ENCODE data around the gene PIGS. TPM values are rescaled to one million over a fixed set of nuclear protein-coding genes. Genes with fewer than 3 reads are reported as not detected.

The PIGS gene
- total RNA-seq, 1 donor from 2014 or later: 52.9 TPM

DNA sequence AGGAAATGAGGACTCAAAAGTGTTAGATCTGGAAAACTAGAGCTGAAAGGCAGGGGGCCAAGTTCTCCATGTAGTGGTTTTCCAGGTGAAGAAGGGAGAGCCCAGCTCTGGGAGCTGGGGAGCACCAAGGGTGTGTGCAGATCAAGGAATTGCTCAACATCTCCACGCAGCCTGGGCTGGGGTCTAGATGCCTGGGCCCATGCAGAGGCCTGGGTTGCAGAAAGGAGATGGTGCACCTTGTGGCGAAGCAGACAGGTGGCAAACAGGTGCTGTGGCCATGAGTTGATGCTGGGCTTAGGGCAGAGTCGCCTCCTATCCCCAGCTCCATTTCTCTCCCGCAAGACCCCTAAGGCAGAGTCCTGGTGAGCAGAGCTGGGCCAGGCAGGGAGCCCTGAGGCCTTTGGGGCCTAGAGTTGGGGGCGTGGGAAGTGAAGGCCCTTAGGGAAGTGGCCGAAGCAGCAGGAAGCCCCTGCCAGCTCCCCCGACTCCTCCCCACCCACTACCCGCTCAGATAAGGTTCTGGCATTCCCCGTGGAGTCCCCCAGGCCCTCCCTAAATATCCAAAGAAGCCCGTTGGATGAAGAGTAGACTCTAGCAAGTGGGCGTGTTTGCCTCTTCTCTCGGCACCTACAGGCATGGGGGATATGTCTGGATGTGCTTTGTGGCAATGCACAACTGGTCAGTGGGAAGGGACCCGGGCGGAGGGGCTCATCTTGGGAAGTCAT, 64.4 kb downstream of the PIGS start:
- no peak for DNase-seq (ENCODE audit: low spot score)

GRCh38 chr17:28505986-28506665, 65.2 kb downstream of the PIGS start, which contains the start of gene FOXN1:
FOXN1 (plus strand) TSS chr17:28506348; CDS start chr17:28523970, 17,622 bp downstream.
- no peak for DNase-seq (ENCODE audit: low spot score)

- DNase-seq (ENCODE audit: low spot score): no peak
These were observed 67.9 kb downstream of the PIGS start for GRCh38 chr17:28503420-28503819.

Other genes starting within 250 kb of the PIGS start
- 48.8 TPM for gene IFT20, start 236.1 kb downstream of the PIGS start, total RNA-seq
- 55.1 TPM for gene TNFAIP1, start 235.8 kb downstream of the PIGS start, total RNA-seq
- 74.6 TPM for gene POLDIP2, start 214.0 kb downstream of the PIGS start, total RNA-seq
- gene SEBOX, start 206.3 kb downstream of the PIGS start, total RNA-seq: not detected
- gene VTN, start 201.2 kb downstream of the PIGS start, total RNA-seq: 1.0 TPM
- 34.7 TPM for gene SARM1, start 199.8 kb downstream of the PIGS start, total RNA-seq
- gene SLC46A1, start 165.3 kb downstream of the PIGS start, total RNA-seq: 15.4 TPM
- gene SLC13A2, start 97.9 kb downstream of the PIGS start, total RNA-seq: 0.62 TPM
- 1.5 TPM for gene FOXN1, start 65.2 kb downstream of the PIGS start, total RNA-seq
- 37.5 TPM for gene UNC119, start 18.9 kb downstream of the PIGS start, total RNA-seq
- 15.7 TPM for gene ALDOC, start 5.4 kb upstream of the PIGS start, total RNA-seq
- 8.5 TPM for gene SPAG5, start 27.5 kb upstream of the PIGS start, total RNA-seq
- 27.5 TPM for gene RSKR, start 42.7 kb upstream of the PIGS start, total RNA-seq
- 210 TPM for gene BLTP2, start 73.6 kb upstream of the PIGS start, total RNA-seq
- 49.2 TPM for gene SDF2, start 90.4 kb upstream of the PIGS start, total RNA-seq
- gene SUPT6H, start 90.7 kb upstream of the PIGS start, total RNA-seq: 96.9 TPM
- gene PROCA1, start 140.4 kb upstream of the PIGS start, total RNA-seq: 1.1 TPM
- gene RAB34, start 146.3 kb upstream of the PIGS start, total RNA-seq: 82.9 TPM
- gene RPL23A, start 148.5 kb upstream of the PIGS start, total RNA-seq: 1,937 TPM
- 18.1 TPM for gene TLCD1, start 154.7 kb upstream of the PIGS start, total RNA-seq
- 14.9 TPM for gene NEK8, start 157.3 kb upstream of the PIGS start, total RNA-seq
- gene TRAF4, start 172.5 kb upstream of the PIGS start, total RNA-seq: 186 TPM